Left colon (tissue), 2 donors: ENCODE results near the gene FBXL7. TPM values are rescaled to one million over a fixed set of nuclear protein-coding genes. Genes with fewer than 3 reads are reported as not detected.

Experiments
- ATAC-seq: fragments of 200-7000 bp; cut with Tn5 transposase; one replicate; pipeline ENCODE4 v1.9.1; 2020; ENCODE audit warnings: mild to moderate bottlenecking, moderate library complexity
- DNase-seq, 2 donors: peaks; one replicate each; pipeline ENCODE4 v3.0.0-alpha.2; 2020
- intact Hi-C, 2 donors: fragments of 100-400 bp; cut with DNase I in 1 of 2; cut with micrococcal nuclease in 1 of 2; formaldehyde crosslinking; loops; one replicate each; pipeline versions ENCODE4 v1.11.2 to v1.14.0; 2022; cut with DNase I, micrococcal nuclease
- microRNA-seq, 2 donors: library from miRNA; unstranded; fragments of <30 nt; microRNA quantifications; one replicate each; pipeline versions ENCODE4 v1.1.0 to v1.2.0, GENCODE V29; 2020
- total RNA-seq, 2 donors: library from RNA; stranded (reverse); fragmentation: NEBNext Ultra II Directional; extraction: Animal tissue kit (Norgen Biotek cat#: 25700); gene quantifications; one replicate each; pipeline ENCODE4 v1.2.1, GENCODE V29; 2021
- donor health status: DM: no; HTN: no; CAD: no.
- donor health status: DM: yes; HTN: yes; CAD: no.

FBXL7 gene
- total RNA-seq, 2 donors from 2014 or later = 1.6 to 3.6 TPM

DNA sequence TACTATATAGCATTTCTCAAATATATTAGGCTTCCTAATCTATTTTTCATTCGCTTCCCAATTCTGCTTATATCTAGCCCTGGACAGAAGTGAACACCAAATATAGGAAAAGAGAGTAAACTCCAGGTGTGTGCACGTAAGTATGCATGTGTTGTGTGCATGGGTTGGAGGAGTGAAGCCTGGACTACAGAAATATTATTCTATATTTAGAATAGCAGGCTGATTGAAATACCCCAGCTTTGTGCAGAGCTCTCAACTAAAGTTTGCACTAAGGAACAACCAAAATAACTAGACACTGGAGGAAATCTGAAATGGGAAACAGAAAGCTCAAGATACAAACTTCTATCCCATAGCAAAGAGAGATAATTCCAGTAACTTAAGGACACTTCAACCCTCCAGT is 480.9 kb downstream of the FBXL7 start:
- DNase-seq = no peak
- intact Hi-C loops = no loop called here
- no peak for ATAC-seq

DNA sequence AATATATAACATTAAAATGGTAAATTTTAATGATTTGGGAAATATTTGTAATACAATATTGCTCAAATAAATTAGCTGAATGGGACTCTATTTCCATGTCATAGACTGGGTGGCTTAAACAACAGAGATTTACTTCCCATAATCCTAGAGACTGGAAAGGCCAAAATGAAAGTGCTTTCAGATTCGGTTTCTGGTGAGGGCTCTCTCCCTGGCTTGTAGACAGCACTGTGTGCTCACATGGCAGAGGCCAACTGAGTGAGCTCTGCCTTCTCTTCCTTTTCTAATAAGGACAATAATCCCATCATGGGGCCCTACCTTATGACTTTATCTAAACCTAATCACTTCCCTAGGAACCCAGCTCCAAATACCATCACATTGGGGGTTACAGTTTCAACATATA is 483.4 kb downstream of the FBXL7 start:
- ATAC-seq (no peak), DNase-seq (no peak)
- intact Hi-C loops = no loop called here

Small RNAs within 50 kb of the gene (microRNA-seq; reads per million reads assigned to microRNA genes)
- 32.5 to 121 reads per million in 2 donors for gene MIR887
